Testis (tissue), 3 donors: ENCODE measurements around the gene SEMA5A. TPM values are rescaled to one million over a fixed set of nuclear protein-coding genes. Genes with fewer than 3 reads are reported as not detected.

ENCODE experiments used
- DNase-seq: peaks from one replicate; pipeline ENCODE4 v3.0.0-alpha.2; 2019
- H3K27ac ChIP-seq, 2 donors: fragments of 200-600 bp; sonication (generic); one replicate each; pipeline ENCODE4 v1.5.1; 2019
- H3K27me3 ChIP-seq: fragments of 200-600 bp; sonication (generic); one replicate; pipeline ENCODE4 v1.5.1; 2019
- H3K36me3 ChIP-seq: fragments of 200-600 bp; sonication (generic); one replicate; pipeline ENCODE4 v1.5.1; 2017; ENCODE audit warnings: low read depth; ENCODE audit errors: missing control alignments
- H3K4me1 ChIP-seq: fragments of 200-600 bp; sonication (generic); one replicate; pipeline ENCODE4 v1.5.1; 2019
- H3K4me3 ChIP-seq, 2 donors: fragments of 200-600 bp; sonication (generic); one replicate each; pipeline ENCODE4 v1.5.1; 2017 to 2019
- H3K9me3 ChIP-seq: fragments of 200-600 bp; sonication (generic); one replicate; pipeline ENCODE4 v1.5.1; 2017
- CTCF ChIP-seq, 3 experiments: fragments of 450-650 bp in 2 of 3; fragments of 200-600 bp in 1 of 3; sonication (generic) in 1 of 3; IDR thresholded peaks; one replicate each; pipeline ENCODE4 v1.5.1; 2016 to 2019; ENCODE audit warnings: antibody characterized with exemption in 3 of 3, mild to moderate bottlenecking in 2 of 3, moderate library complexity in 1 of 3
- POLR2A ChIP-seq: fragments of 450-650 bp; IDR thresholded peaks from one replicate; pipeline ENCODE4 v1.6.1; 2017; ENCODE audit warnings: antibody characterized with exemption, mild to moderate bottlenecking, moderate library complexity
- WGBS, 2 donors: methylation state at CpG; one replicate each; pipeline ENCODE4 v1.1.5; 2018; 5-methylcytosine and 5-hydroxymethylcytosine counted together
- intact Hi-C: fragments of 100-400 bp; cut with DNase I; formaldehyde crosslinking; loops from one replicate; pipeline ENCODE4 v1.15.1; 2023; ENCODE audit warnings: low total_unique reads
- polyA plus RNA-seq: library from polyadenylated mRNA; stranded (reverse); fragments of 350-450 nt; fragmentation: Illumina TruSeq; extraction: RNeasy Lipid Tissue Mini Kit (QIAGEN cat#74804); gene quantifications from one replicate; pipeline ENCODE4 v1.2.3, GENCODE V29; 2014; ENCODE audit warnings: low read depth, low replicate concordance; ENCODE audit not compliant: insufficient read depth
- total RNA-seq, 2 donors: library from RNA; depleted of rRNA; stranded (reverse); fragments of >200 nt; gene quantifications; one replicate each; pipeline ENCODE4 v1.2.3, GENCODE V29; 2016

The SEMA5A gene
- total and polyA plus RNA-seq, 3 donors from 2014 or later: 3.4 to 12.8 (median 5.4) TPM

GRCh38 chr5:9538504-9538903 is 7.4 kb downstream of the SEMA5A start:
- no peak for DNase-seq
- Histone ChIP-seq H3K4me1 (no peaks in the 10 kb centered on the region), H3K36me3 (no peaks in the 10 kb centered on the region), H3K27me3 (no peaks in the 10 kb centered on the region), H3K4me3 (no peak overlapping the region), H3K27ac (no peak overlapping the region), H3K9me3 (no peaks in the 10 kb centered on the region)
- intact Hi-C loops: no loop called here
- TF ChIP-seq CTCF (IDR thresholded peaks at IDR 0.05): no peak
- no peak for TF ChIP-seq POLR2A
- 79 to 88% methylated on average over 7 of the region's 7 CpGs for WGBS, 2 donors

GRCh38 chr5:9537223-9538141 is 8.4 kb downstream of the SEMA5A start:
- no peaks in the 10 kb centered on the region for H3K36me3 ChIP-seq
- no peak overlapping the region for H3K4me3 ChIP-seq
- H3K27me3 ChIP-seq: no peaks in the 10 kb centered on the region
- WGBS, 2 donors: 71 to 73% methylated on average over 2 of the region's 2 CpGs
- intact Hi-C loops: no loop called here
- TF ChIP-seq POLR2A (no peak), CTCF (IDR thresholded peaks at IDR 0.05) (no peak)
- no peaks in the 10 kb centered on the region for H3K9me3 ChIP-seq
- no peaks in the 10 kb centered on the region for H3K4me1 ChIP-seq
- no peak overlapping the region for H3K27ac ChIP-seq
- no peak for DNase-seq

- no peak for TF ChIP-seq CTCF (IDR thresholded peaks at IDR 0.05)
- TF ChIP-seq POLR2A: no peak
- Histone ChIP-seq H3K4me3 (no peak overlapping the region), H3K27ac (no peak overlapping the region), H3K9me3 (no peaks in the 10 kb centered on the region), H3K36me3 (no peaks in the 10 kb centered on the region), H3K4me1 (no peaks in the 10 kb centered on the region), H3K27me3 (no peaks in the 10 kb centered on the region)
- intact Hi-C loops: no loop called here
- WGBS, 2 donors: 70 to 73% methylated on average over 2 of the region's 2 CpGs
- DNase-seq: no peak
These were observed 9.2 kb downstream of the SEMA5A start for GRCh38 chr5:9536717-9537116.

- Histone ChIP-seq H3K27ac (no peak overlapping the region), H3K4me3 (no peak overlapping the region), H3K27me3 (no peaks in the 10 kb centered on the region), H3K9me3 (no peaks in the 10 kb centered on the region), H3K4me1 (no peaks in the 10 kb centered on the region), H3K36me3 (no peaks in the 10 kb centered on the region)
- 73 to 83% methylated on average over 15 of the region's 15 CpGs for WGBS, 2 donors
- no peak for TF ChIP-seq CTCF (IDR thresholded peaks at IDR 0.05)
- no peak for TF ChIP-seq POLR2A
- intact Hi-C loops: no loop called here
- no peak for DNase-seq
These were observed 10.9 kb downstream of the SEMA5A start for GRCh38 chr5:9534881-9535517.
